Neural cell (in vitro differentiated cells): ENCODE data around the gene IL25. TPM values are rescaled to one million over a fixed set of nuclear protein-coding genes. Genes with fewer than 3 reads are reported as not detected.
A peak's percentile ranks its signal among the peaks of the same experiment; 100 is the strongest.
"Not testable (repeated sequence)": the region's sequence is repeated elsewhere in the genome, so short reads cannot be mapped to it uniquely, and the experiment has no call there.

Source experiments
- H2AFZ ChIP-seq: fragments of 200-600, 300-800 bp; sonication (generic), shearing (Covaris generic); 2 replicates; pipeline ENCODE4 v1.6.0; 2014; ENCODE audit warnings: low read depth, mild to moderate bottlenecking, antibody characterized with exemption, low read length, moderate library complexity
- H3F3A ChIP-seq: fragments of 200-600 bp; shearing (Covaris generic); 2 replicates; pipeline ENCODE4 v1.6.1; 2016; ENCODE audit warnings: mild to moderate bottlenecking, moderate library complexity, mixed read lengths, antibody characterized with exemption, low read length; ENCODE audit not compliant: insufficient read depth, poor library complexity, severe bottlenecking
- H3K27ac ChIP-seq: fragments of 200-600, 300-800 bp; sonication (generic), shearing (Covaris generic); 2 replicates; pipeline ENCODE4 v1.5.1; 2014; ENCODE audit warnings: mild to moderate bottlenecking, low read length, moderate library complexity
- H3K27me3 ChIP-seq: fragments of 300-800, 200-600 bp; sonication (generic), shearing (Covaris generic); 2 replicates; pipeline ENCODE4 v1.6.0; 2014; ENCODE audit warnings: mild to moderate bottlenecking, low read depth, low read length, moderate library complexity; ENCODE audit not compliant: insufficient read depth
- H3K36me3 ChIP-seq: fragments of 300-800, 200-600 bp; sonication (generic), shearing (Covaris generic); 2 replicates; pipeline ENCODE4 v1.5.1; 2014; ENCODE audit warnings: mild to moderate bottlenecking, antibody characterized with exemption, low read length, moderate library complexity; ENCODE audit not compliant: insufficient read depth
- H3K4me2 ChIP-seq: fragments of 300-800, 200-600 bp; sonication (generic), shearing (Covaris generic); 2 replicates; pipeline ENCODE4 v1.6.0; 2014; ENCODE audit warnings: mild to moderate bottlenecking, low read length
- H3K4me3 ChIP-seq: fragments of 300-800, 200-600 bp; sonication (generic), shearing (Covaris generic); 2 replicates; pipeline ENCODE4 v1.5.1; 2014; ENCODE audit warnings: mild to moderate bottlenecking, low read length, moderate library complexity
- H3K79me2 ChIP-seq: fragments of 200-600 bp; shearing (Covaris generic); replicated peaks from 2 replicates; pipeline ENCODE4 v1.6.0; 2014; ENCODE audit warnings: mild to moderate bottlenecking, low read length, moderate library complexity; ENCODE audit not compliant: insufficient read depth
- H3K9ac ChIP-seq: fragments of 300-800, 200-600 bp; sonication (generic), shearing (Covaris generic); 2 replicates; pipeline ENCODE4 v1.6.1; 2016; ENCODE audit warnings: mild to moderate bottlenecking, low read length, mixed read lengths
- H3K9me2 ChIP-seq: fragments of 200-600 bp; shearing (Covaris generic); 2 replicates; pipeline ENCODE4 v1.6.1; 2016; ENCODE audit warnings: mild to moderate bottlenecking, low read length, mixed read lengths; ENCODE audit not compliant: insufficient read depth
- H3K9me3 ChIP-seq: fragments of 200-600, 300-800 bp; sonication (generic), shearing (Covaris generic); 2 replicates; pipeline ENCODE4 v1.6.1; 2016; ENCODE audit warnings: mild to moderate bottlenecking, mixed run types, low read length, moderate library complexity, mixed read lengths
- H4K20me1 ChIP-seq: fragments of 200-600 bp; shearing (Covaris generic); 2 replicates; pipeline ENCODE4 v1.6.1; 2016; ENCODE audit warnings: mild to moderate bottlenecking, mixed run types; ENCODE audit not compliant: insufficient read depth
- EP300 ChIP-seq: fragments of 450-650 bp; conservative IDR thresholded peaks from 2 replicates; pipeline ENCODE4 v1.6.1; 2014; ENCODE audit warnings: antibody characterized with exemption, mild to moderate bottlenecking, moderate library complexity; ENCODE audit not compliant: poor library complexity, severe bottlenecking
- EZH2 ChIP-seq: fragments of 200-600, 300-800 bp; shearing (Covaris generic), sonication (generic); IDR thresholded peaks from 2 replicates; pipeline ENCODE4 v1.6.1; 2014; ENCODE audit warnings: antibody characterized with exemption, low read length, borderline replicate concordance, mild to moderate bottlenecking; ENCODE audit not compliant: insufficient read depth, poor library complexity, severe bottlenecking
- MXI1 ChIP-seq: fragments of 450-650 bp; conservative IDR thresholded peaks from 2 replicates; pipeline ENCODE4 v1.6.1; 2014; ENCODE audit warnings: antibody characterized with exemption, mild to moderate bottlenecking; ENCODE audit not compliant: poor library complexity, severe bottlenecking
- POLR2AphosphoS5 ChIP-seq: IDR thresholded peaks from 2 replicates; pipeline ENCODE4 v1.6.1; 2012
- RAD21 ChIP-seq: fragments of 450-650 bp; conservative IDR thresholded peaks from 2 replicates; pipeline ENCODE4 v1.6.1; 2014; ENCODE audit warnings: antibody characterized with exemption, mild to moderate bottlenecking, moderate library complexity
- SMC3 ChIP-seq: fragments of 450-650 bp; conservative IDR thresholded peaks from 2 replicates; pipeline ENCODE4 v1.6.1; 2014; ENCODE audit warnings: antibody characterized with exemption, mild to moderate bottlenecking, moderate library complexity; ENCODE audit not compliant: poor library complexity
- TAF1 ChIP-seq: IDR thresholded peaks from 2 replicates; pipeline ENCODE4 v1.6.1; 2012; ENCODE audit warnings: low read depth
- polyA plus RNA-seq: library from polyadenylated mRNA; depleted of rRNA; stranded (reverse); fragments of >200 nt; gene quantifications from 2 replicates; pipeline ENCODE4 v1.2.3, GENCODE V29; 2014
- TF ChIP-seq, protein P1 (sequence below): IDR thresholded peaks from 2 replicates; pipeline ENCODE4 v1.6.1; 2012; ENCODE audit warnings: borderline replicate concordance
- TF ChIP-seq, protein P2 (sequence below): fragments of 450-650 bp; IDR thresholded peaks from 2 replicates; pipeline ENCODE4 v1.5.1; 2014; ENCODE audit warnings: antibody characterized with exemption, mild to moderate bottlenecking, moderate library complexity; ENCODE audit not compliant: poor library complexity, severe bottlenecking

IL25 gene
- polyA plus RNA-seq, 1 donor from 2014 or later = not detected

DNA sequence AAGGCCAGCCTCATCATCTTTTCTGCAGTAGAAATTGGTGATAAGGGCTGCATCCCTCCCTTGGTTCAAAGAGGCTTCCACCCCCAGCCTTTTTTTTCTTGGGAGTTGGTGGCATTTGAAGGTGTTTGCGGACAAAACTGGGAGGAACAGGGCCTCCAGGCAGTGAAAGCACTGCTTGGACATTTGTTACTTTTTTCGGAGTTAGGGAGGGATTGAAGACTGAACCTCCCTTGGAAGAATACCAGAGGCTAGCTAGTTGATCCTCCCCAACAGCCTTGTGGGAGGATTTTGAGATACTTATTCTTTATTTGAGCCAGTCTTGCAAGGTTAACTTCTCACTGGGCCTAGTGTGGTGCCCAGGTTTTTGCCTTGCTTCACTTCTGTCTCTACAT lies 48.2 kb upstream of the IL25 start:
- Histone ChIP-seq H3K4me3 (peak overlapping the region; percentile 76), H3K9me2 (no peaks in the 10 kb centered on the region), H3F3A (peaks cover 8% of the 10 kb centered on the region), H4K20me1 (no peaks in the 10 kb centered on the region), H2AFZ (no peak overlapping the region), H3K27me3 (no peaks in the 10 kb centered on the region), H3K9ac (peak overlapping the region; percentile 10), H3K79me2 (peaks cover 23% of the 10 kb centered on the region), H3K27ac (no peak overlapping the region), H3K9me3 (no peaks in the 10 kb centered on the region), H3K36me3 (no peaks in the 10 kb centered on the region), H3K4me2 (no peak overlapping the region)
- TF ChIP-seq MXI1 = no peak

DNA sequence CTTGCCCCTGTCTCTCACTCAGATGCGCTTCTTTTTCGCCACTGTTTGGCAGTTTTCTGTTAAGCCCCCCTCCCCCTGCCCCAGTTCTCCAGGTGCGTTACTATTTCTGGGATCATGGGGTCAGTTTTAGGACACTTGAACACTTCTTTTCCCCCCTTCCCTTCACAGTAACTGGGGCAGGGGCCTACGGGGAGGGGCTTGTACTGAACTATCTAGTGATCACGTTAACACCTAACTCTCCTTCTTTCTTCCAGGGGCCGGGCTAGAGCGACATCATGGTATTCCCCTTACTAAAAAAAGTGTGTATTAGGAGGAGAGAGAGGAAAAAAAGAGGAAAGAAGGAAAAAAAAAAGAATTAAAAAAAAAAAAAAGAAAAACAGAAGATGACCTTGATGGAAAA lies 47.6 kb upstream of the IL25 start:
- H3K79me2 ChIP-seq = peaks cover 23% of the 10 kb centered on the region
- H3K27ac ChIP-seq = no peak overlapping the region
- peaks cover 2% of the 10 kb centered on the region for H3F3A ChIP-seq
- H3K27me3 ChIP-seq = no peaks in the 10 kb centered on the region
- H3K4me3 ChIP-seq = no peak overlapping the region
- H3K36me3 ChIP-seq = no peaks in the 10 kb centered on the region
- no peaks in the 10 kb centered on the region for H4K20me1 ChIP-seq
- H2AFZ ChIP-seq = no peak overlapping the region
- TF ChIP-seq POLR2AphosphoS5 (no peak), RAD21 (no peak), SMC3 (no peak), MXI1 (no peak), EP300 (no peak), TAF1 (no peak), EZH2 (no peak)
- TF ChIP-seq, protein P1, sequence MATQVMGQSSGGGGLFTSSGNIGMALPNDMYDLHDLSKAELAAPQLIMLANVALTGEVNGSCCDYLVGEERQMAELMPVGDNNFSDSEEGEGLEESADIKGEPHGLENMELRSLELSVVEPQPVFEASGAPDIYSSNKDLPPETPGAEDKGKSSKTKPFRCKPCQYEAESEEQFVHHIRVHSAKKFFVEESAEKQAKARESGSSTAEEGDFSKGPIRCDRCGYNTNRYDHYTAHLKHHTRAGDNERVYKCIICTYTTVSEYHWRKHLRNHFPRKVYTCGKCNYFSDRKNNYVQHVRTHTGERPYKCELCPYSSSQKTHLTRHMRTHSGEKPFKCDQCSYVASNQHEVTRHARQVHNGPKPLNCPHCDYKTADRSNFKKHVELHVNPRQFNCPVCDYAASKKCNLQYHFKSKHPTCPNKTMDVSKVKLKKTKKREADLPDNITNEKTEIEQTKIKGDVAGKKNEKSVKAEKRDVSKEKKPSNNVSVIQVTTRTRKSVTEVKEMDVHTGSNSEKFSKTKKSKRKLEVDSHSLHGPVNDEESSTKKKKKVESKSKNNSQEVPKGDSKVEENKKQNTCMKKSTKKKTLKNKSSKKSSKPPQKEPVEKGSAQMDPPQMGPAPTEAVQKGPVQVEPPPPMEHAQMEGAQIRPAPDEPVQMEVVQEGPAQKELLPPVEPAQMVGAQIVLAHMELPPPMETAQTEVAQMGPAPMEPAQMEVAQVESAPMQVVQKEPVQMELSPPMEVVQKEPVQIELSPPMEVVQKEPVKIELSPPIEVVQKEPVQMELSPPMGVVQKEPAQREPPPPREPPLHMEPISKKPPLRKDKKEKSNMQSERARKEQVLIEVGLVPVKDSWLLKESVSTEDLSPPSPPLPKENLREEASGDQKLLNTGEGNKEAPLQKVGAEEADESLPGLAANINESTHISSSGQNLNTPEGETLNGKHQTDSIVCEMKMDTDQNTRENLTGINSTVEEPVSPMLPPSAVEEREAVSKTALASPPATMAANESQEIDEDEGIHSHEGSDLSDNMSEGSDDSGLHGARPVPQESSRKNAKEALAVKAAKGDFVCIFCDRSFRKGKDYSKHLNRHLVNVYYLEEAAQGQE = no peak
- TF ChIP-seq, protein P2, sequence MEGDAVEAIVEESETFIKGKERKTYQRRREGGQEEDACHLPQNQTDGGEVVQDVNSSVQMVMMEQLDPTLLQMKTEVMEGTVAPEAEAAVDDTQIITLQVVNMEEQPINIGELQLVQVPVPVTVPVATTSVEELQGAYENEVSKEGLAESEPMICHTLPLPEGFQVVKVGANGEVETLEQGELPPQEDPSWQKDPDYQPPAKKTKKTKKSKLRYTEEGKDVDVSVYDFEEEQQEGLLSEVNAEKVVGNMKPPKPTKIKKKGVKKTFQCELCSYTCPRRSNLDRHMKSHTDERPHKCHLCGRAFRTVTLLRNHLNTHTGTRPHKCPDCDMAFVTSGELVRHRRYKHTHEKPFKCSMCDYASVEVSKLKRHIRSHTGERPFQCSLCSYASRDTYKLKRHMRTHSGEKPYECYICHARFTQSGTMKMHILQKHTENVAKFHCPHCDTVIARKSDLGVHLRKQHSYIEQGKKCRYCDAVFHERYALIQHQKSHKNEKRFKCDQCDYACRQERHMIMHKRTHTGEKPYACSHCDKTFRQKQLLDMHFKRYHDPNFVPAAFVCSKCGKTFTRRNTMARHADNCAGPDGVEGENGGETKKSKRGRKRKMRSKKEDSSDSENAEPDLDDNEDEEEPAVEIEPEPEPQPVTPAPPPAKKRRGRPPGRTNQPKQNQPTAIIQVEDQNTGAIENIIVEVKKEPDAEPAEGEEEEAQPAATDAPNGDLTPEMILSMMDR = no peak
- H3K9ac ChIP-seq = peak overlapping the region; percentile 10
- no peak overlapping the region for H3K4me2 ChIP-seq
- no peaks in the 10 kb centered on the region for H3K9me2 ChIP-seq
- H3K9me3 ChIP-seq = no peaks in the 10 kb centered on the region

DNA sequence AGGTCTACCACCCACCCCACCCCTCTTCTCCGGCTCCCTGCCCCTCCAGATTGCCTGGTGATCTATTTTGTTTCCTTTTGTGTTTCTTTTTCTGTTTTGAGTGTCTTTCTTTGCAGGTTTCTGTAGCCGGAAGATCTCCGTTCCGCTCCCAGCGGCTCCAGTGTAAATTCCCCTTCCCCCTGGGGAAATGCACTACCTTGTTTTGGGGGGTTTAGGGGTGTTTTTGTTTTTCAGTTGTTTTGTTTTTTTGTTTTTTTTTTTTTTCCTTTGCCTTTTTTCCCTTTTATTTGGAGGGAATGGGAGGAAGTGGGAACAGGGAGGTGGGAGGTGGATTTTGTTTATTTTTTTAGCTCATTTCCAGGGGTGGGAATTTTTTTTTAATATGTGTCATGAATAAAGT lies 46.9 kb upstream of the IL25 start:
- not testable (repeated sequence) for H2AFZ ChIP-seq, H3K27ac ChIP-seq, H4K20me1 ChIP-seq, H3K27me3 ChIP-seq, H3K4me3 ChIP-seq, H3K36me3 ChIP-seq, H3K9ac ChIP-seq, H3K4me2 ChIP-seq, H3K9me2 ChIP-seq, H3K9me3 ChIP-seq, H3F3A ChIP-seq
- peaks cover 23% of the 10 kb centered on the region for H3K79me2 ChIP-seq
